Activated CD8-positive, alpha-beta memory T cell treated with anti-CD3 and anti-CD28 coated beads, Interleukin-2, amount 50 U/mL, for 24 hours (primary cell): ENCODE data around the gene PEX12.
"Not testable (repeated sequence)": the region's sequence is repeated elsewhere in the genome, so short reads cannot be mapped to it uniquely, and the experiment has no call there.

Experiments used
- DNase-seq: peaks from one replicate; pipeline ENCODE4 v3.0.0-alpha.2; 2020; ENCODE audit errors: extremely low read depth

Gene PEX12

DNA sequence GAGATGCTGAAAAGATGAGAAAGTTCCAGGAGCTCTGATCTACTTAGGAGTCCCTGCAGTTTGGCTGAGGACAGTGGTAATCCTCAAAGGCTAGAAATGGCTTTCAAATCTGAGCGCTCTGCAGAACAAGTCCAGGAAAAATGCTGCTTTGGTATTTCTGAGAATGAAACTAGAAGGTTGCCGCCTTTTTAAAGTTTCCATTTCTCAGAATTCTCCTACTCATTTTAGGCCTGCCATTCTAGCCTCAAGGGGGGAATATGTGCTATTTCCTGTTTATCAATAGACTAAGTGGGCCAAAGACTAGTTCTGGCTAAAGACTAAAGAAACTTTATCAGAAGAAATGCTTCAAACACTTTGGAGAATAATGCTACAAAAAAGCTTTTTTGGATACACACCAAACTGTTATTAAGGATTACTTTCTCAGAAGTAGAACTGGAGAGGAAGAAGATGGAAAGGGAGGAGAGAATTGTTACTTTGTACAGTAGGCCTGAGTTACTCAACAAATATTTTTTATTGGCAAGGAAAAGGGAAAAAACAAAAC, 40.7 kb downstream of the PEX12 start, which contains the start of gene SLFN12L:
SLFN12L (minus strand) TSS at position 78 of the 541 bp plus-strand sequence. CDS start 15,314 bp downstream, outside the sequence.
- no peak for DNase-seq

GRCh38 chr17:35536664-35537171, 41.7 kb downstream of the PEX12 start:
- no peak for DNase-seq

DNA sequence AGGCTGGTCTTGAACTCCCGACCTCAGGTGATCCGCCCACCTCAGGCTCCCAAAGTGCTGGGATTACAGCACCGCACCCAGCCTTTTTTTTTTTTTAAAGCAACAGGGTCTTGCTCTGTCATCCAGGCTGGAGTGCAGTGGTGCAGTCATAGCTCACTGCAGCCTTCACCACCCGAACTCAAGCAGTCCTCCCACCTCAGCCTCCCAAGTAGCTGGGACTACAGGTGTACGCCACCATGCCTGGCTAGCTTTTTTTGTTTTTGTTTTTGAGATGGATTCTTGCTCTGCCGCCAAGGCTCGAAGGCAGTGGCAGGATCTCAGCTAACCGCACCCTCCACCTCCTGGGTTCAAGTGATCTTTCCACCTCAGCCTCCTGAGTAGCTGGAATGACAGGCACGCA, 43.0 kb downstream of the PEX12 start:
- DNase-seq: not testable (repeated sequence)

DNA sequence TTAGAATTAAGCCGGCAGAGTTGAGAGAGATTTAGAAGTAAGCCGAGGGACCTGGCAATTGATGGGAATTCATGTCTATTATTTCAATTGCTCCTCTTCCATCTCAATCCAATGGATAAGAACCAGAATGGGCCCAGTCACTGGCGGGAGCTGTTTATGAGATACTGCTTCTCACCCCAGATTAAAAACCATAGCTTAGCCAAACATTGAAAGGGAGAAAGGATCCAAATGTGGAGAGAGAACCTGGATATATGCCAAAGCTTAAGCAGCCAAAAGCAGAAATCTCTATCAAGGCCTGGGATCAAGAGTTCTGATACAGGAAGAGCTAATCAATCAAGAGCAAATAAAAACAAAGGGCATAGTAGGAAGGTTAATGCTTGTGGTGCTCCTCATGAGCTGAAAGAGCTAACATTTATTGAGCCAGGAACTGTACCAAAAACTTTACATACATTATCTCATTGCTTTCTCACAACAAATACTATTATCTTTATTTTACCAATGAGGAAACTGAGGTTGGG, 43.7 kb downstream of the PEX12 start:
- DNase-seq: no peak

DNA sequence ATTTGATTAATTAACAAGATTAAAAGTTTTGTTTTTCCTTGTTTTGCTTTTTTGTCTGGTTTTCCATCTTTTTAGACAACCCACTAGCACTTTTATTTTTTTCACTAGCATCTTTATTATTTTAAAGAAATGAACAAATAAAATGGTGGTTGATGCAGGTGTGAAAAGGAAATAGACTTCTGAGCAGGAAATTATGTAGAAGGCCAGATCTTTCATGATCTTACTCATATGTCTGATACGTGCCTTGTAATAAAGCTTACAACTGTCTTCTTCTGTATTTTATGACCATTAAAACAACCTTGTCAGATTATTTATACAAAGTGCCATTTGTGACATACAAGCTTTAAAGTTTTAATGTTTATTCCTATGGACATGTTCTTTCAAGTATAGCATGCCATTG, 47.2 kb downstream of the PEX12 start:
- DNase-seq: no peak

- no peak for DNase-seq
Observed at GRCh38 chr17:35529866-35530265, 48.5 kb downstream of the PEX12 start.

- not testable (repeated sequence) for DNase-seq
Observed at GRCh38 chr17:35529326-35529725, 49.0 kb downstream of the PEX12 start.
